Stimulated activated CD8-positive, alpha-beta memory T cell treated with anti-CD3 and anti-CD28 coated beads, Interleukin-15, amount 100 ng/mL, for 48 hours (primary cell): ENCODE data around the gene SNAI3.
A peak's percentile ranks its signal among the peaks of the same experiment; 100 is the strongest.
"Not testable (repeated sequence)": the region's sequence is repeated elsewhere in the genome, so short reads cannot be mapped to it uniquely, and the experiment has no call there.

ENCODE experiments used
- DNase-seq, 2 donors: peaks; one replicate each; pipeline ENCODE4 v3.0.0-alpha.2; 2020; ENCODE audit warnings: low read depth in 2 of 2

The SNAI3 gene

GRCh38 chr16:88669980-88670379 is 16.3 kb downstream of the SNAI3 start:
- DNase-seq = no peak

- not testable (repeated sequence) for DNase-seq
These were observed 16.8 kb downstream of the SNAI3 start for GRCh38 chr16:88669493-88669892.

- DNase-seq = no peak
These were observed 18.8 kb downstream of the SNAI3 start for GRCh38 chr16:88667461-88667860.

- no peak for DNase-seq
These were observed 20.7 kb downstream of the SNAI3 start for GRCh38 chr16:88665570-88665969.

GRCh38 chr16:88665148-88665547 is 21.2 kb downstream of the SNAI3 start:
- no peak for DNase-seq

- peak; percentile 95 to 97 for DNase-seq
These were observed 23.3 kb downstream of the SNAI3 start, which contains the start of gene MVD for GRCh38 chr16:88662843-88663606. TSS of gene MVD (minus strand) at chr16:88663091. CDS start at chr16:88663080, 11 bp downstream.

GRCh38 chr16:88662222-88662842 is 24.0 kb downstream of the SNAI3 start:
- no peak for DNase-seq

GRCh38 chr16:88661468-88661867 is 24.8 kb downstream of the SNAI3 start:
- no peak for DNase-seq

GRCh38 chr16:88659160-88659559 is 27.1 kb downstream of the SNAI3 start:
- DNase-seq = no peak

- no peak for DNase-seq
These were observed 27.6 kb downstream of the SNAI3 start for GRCh38 chr16:88658714-88659113.

GRCh38 chr16:88657371-88657770 is 28.9 kb downstream of the SNAI3 start:
- no peak for DNase-seq

GRCh38 chr16:88656291-88656980 is 29.9 kb downstream of the SNAI3 start:
- DNase-seq = no peak

- DNase-seq = no peak
These were observed 30.5 kb downstream of the SNAI3 start for GRCh38 chr16:88655733-88656281.

GRCh38 chr16:88655053-88655732 is 31.1 kb downstream of the SNAI3 start:
- DNase-seq = no peak

GRCh38 chr16:88654363-88655052 is 31.8 kb downstream of the SNAI3 start:
- DNase-seq = no peak

GRCh38 chr16:88653596-88654362 is 32.5 kb downstream of the SNAI3 start:
- no peak for DNase-seq

- no peak for DNase-seq
These were observed 33.2 kb downstream of the SNAI3 start for GRCh38 chr16:88653101-88653500.

GRCh38 chr16:88652762-88653063 is 33.6 kb downstream of the SNAI3 start:
- no peak for DNase-seq

GRCh38 chr16:88651989-88652761 is 34.1 kb downstream of the SNAI3 start:
- DNase-seq = no peak
